CD4-positive, alpha-beta T cell treated with Interferon alpha-2 for 1 hour (primary cell): ENCODE results near the gene SORCS2.

Experiments
- DNase-seq, 2 donors: peaks; one replicate each; pipeline ENCODE4 v3.0.0-alpha.2; 2020 to 2022

Gene SORCS2

DNA sequence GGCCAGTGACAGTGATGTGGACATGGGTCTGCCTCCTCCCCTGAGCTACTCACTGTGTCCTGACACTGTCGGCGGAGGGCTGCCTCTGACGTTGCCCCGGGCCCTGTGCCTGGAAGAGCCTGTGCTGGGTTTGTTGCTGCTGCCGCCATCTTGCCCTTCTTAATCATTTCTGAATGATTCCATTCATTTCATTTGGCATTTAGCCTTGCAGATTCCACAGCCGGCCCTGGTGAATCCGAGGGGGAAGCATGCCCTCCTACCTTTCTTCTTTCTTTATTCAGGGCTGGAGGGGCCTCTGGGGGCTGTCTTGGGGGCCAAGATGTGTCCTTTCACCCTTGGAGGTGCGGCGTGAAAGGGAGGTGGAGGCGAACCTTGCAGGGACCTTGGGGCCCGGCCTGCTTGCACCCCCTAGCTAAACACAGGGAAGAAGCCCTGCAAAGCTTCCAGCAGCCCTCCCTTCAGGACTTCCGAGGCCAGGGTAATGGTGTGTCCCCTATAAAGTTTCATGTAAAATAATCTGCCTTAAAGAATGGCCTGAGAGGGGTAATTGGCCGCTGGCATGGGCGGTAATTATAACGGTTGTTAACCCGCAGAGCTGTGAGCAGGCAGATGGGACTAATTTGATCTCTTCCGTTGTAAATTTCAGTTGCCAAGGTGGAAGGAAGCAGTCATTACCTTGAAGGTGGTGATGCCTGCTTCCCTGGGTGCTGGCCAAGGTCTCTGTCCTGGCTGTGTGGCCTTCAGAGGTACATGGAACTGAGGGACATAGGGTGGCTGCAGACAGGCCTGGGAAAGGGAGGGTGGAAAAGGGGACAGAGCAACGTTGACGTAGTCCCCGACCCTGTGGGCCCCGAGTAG lies 150.1 kb downstream of the SORCS2 start:
- no peak for DNase-seq

GRCh38 chr4:7343081-7343655 lies 150.8 kb downstream of the SORCS2 start:
- no peak for DNase-seq

DNA sequence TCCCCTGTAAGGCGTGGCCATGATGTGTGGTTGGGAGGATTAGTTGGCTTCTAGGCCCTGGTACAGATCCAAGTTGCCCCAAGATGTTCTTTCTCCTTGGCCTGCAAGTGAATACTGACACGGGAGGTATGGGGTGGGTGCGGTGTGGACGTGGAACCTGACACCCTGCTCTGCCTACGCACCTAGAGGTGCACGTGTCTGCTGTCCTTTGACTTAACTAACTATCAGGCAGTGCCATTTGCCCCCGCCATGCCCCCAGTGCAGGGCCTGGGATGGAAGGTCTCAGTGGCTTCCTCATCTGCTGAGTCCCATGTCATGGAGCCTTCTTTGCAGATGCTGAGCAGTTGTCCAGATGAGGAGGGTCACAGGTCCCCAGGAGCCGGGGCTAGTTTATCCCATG lies 151.6 kb downstream of the SORCS2 start:
- no peak for DNase-seq

GRCh38 chr4:7344636-7345155 lies 152.4 kb downstream of the SORCS2 start:
- DNase-seq, result no peak

DNA sequence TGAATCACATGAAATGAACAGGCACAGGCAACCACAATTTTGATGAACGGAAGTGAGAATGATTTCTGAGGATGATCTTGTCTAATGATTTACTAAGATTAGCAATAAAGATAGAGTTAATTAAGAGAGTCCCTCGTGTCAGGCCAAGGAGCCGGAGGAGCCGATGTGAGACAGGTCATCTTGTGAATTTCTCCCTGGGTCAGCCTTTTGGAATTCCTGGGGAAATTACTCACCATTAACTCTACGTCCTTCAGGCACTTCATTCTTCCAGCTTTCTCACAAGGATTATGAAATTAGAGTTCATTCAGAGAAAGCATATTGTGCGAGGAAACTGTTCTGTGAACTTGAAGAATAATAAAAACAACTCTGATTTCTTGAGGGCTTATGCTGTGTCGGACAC lies 155.6 kb downstream of the SORCS2 start:
- DNase-seq, result no peak

DNA sequence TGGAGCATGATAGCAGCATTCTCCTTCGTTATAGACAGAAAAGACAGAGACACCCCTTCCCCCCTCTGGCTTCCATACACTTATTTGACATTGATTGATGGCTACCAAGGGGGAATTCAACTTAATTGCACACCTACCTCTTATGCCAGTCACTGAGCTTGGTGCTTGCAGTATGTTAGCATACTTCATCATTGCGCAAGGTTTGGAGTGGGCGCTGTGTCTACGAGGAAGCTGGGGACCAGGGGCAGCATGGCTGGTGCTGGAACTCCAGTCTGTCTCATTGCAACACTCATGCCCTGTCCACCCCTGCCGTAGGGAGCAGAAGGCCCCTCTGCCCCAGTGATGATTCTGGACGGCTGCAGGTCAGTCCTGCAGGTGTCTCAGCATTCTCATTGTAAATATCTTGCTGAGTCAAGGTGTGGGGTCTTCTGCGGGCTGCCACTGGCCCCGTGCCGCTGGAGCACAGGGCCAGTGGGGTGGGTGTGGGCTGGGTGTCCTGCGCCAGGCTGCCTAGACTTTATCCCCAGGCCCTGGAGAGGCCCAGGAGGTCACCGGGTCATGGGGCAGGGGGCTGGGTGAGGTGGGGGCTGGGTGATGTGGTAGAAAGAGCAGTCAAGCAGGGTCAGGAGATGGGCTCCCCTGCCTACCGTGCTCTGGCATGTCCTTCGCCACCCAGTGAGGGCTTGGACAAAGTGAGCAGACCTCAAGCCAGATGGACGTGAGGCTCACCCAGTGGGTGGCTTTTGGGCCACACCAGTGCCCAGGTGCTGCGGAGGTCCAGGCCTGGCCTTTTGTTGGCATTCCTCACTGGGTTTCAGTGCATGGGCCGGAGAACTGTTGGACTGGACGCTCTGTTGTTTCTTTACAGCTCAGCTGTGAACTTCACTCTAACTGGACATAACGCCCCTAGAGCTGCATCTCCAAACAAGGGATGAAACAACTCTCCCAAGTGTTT lies 156.9 kb downstream of the SORCS2 start:
- DNase-seq, result no peak

DNA sequence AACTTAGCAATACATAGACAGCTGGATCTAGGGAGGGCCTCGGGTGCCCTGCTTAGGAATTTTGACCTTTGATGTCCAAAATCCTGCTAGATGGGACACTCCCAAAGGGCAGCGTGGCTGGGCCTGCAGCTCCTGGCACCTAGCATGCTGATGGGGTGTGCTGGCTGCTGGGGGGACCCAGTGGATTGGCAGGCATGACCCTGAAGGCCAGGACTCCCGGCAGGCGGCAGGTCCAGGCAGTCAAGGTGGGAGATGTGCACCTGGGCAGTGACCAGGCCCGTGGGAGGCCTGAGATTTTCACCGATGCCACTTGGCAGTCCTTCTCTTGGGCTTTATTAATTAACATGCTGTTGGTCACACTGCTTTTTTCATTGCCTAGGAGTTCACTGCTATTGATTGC lies 158.1 kb downstream of the SORCS2 start:
- DNase-seq, result no peak

DNA sequence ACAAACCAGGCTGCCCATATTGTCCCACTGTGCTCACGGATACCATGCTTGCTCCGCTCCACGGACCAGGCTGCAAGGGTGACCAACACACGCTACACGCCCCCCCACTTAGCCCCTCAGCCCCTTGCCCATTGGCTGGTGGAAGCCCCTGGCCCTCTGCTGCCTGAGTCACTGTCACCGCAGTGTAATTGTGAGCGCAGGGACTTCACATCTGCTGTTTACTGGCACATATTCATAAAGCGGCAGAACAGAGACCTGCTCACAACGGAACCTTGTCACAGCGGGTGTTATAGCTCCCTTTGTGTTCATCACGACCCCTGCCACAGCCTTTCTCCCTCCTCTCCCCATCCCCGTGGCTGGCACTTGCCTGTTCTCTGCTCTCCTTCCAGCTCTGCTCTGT lies 158.7 kb downstream of the SORCS2 start:
- no peak for DNase-seq

- DNase-seq, result no peak
Measured at GRCh38 chr4:7352486-7352885, 160.1 kb downstream of the SORCS2 start.

- DNase-seq, result no peak
Measured at GRCh38 chr4:7353046-7353790, 160.9 kb downstream of the SORCS2 start.

GRCh38 chr4:7353846-7354610 lies 161.7 kb downstream of the SORCS2 start:
- no peak for DNase-seq

DNA sequence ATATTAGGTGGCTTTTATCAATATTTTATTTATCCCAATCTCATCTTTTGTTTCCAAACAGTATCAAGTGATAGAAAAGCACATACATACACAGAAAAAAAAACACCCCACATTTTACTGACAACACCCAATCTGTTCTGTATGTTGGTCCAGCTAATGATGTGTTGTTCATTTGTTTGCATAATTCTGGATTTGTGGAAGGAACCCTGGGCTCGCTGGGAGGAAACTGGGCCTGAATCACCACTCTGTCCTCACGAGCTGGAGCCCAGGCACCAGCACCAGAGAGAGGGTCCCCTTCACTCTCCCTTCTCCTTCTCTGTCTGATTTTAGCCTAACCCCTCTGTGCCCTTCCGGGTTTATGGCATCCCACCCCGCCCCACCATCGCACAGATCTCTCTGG lies 162.6 kb downstream of the SORCS2 start:
- no peak for DNase-seq

DNA sequence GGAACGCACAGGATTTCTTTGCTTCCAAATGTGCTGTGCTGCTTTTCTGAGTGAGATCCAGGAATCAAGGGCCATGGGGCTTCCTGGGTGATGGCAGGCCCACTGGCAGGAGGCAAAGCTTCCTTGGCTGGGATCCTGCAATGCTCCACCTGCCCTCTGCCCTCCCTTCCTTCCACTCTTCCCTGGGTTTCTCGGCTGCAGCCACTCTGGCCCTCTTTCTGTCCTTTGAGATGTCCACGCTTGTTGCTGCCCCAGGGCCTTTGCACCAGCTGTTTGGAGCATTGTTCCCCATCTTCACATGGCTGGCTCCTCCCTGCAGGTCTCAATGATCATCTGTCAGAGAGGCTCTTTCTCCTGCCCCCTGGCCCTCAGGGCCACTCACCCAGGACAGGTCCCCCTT lies 163.5 kb downstream of the SORCS2 start:
- DNase-seq, result no peak

DNA sequence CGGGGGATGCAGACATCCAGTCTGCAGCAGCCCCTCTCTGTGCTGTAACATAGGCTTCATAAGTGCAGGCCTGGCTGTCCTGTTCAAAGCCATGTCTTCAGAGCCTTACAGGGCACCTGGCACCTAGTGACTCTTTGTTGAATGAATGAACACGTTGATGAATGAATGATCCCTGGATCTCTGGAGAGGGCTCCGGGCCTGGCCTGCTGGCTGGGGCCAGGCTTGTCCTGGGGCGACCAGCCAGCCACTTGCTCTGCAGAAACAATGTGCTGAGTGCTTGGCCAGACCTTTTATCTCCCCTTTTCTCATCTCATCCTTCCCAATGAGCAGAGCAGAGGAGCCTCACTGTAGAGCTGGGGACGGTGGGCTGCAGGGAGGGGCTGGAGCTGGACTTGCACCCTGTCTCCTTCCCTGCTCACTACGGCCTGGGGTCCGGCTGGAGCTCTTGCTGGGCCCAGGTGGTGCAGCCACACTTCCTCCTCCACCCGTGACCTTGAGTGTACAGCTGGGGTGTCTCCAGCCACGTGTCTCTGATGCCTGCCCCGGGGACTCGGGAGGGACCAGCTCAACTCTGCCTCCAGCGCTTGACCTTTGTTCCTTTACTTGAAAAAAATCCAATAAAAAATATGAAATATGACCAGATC lies 164.5 kb downstream of the SORCS2 start:
- DNase-seq, result no peak

- DNase-seq, result no peak
Measured at GRCh38 chr4:7357323-7357722, 165.0 kb downstream of the SORCS2 start.

DNA sequence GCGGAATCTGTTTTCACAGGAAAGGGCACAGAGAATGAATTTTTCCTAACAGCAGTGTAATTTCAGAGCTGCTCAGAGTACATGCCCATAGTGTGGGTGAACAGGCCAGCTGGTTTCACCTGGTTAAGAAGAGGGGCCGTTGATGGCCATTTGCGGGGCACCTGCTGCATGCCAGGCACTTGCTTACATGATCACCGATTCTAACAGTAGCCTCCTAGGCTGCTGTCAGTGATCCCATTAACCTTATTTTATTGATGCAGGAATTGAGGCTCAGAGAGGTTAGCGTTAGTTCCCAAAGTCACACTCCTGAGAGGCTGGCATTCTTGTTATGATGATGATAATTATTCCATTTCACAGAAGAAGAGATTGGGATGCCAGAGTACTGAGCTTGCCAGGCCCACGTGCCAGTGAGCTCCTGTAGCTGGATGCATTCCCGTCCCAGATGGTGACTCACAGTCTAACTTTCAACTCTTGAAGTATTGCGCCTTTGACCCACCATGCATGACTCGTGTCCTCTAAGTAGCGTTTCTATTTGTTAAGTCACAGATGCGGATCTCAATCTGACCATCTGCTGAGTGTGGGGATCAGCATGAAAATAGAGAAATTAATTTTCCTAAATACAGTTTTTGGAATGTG lies 165.9 kb downstream of the SORCS2 start:
- DNase-seq, result no peak

GRCh38 chr4:7359400-7360062 lies 167.2 kb downstream of the SORCS2 start:
- DNase-seq, result no peak

- DNase-seq, result no peak
Measured at GRCh38 chr4:7360806-7361205, 168.5 kb downstream of the SORCS2 start.

- no peak for DNase-seq
Measured at GRCh38 chr4:7361280-7361895, 169.1 kb downstream of the SORCS2 start.

DNA sequence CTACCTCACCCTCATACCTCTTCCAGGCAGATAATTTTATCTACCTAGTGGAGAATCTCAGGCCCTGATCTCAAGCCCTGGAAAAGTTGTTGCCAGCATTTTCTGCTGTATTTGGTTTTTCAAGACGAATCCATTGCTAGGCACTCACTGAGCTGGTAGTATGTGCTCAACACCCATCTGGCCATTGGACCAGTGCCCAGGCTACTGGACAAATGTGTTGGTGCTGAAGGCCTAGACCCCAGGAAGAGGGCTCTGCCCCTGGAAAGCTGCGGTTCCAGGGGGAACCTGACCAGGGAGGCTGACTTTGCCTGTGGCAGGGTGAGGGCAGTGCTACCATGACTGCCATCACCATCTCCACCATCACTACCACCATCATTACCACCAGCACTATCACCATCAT lies 170.0 kb downstream of the SORCS2 start:
- no peak for DNase-seq
